BE2C (cell line): ENCODE results near the gene STKLD1.
A peak's percentile ranks its signal among the peaks of the same experiment; 100 is the strongest.
"Not testable (repeated sequence)": the region's sequence is repeated elsewhere in the genome, so short reads cannot be mapped to it uniquely, and the experiment has no call there.

Source experiments
- DNase-seq: peaks from one replicate; pipeline ENCODE4 v3.0.0-alpha.2; 2020
- H3K27me3 ChIP-seq: fragments of 250-450 bp; sonication (Bioruptor Pico); 2 replicates; pipeline ENCODE4 v1.5.1; 2020; ENCODE audit warnings: mild to moderate bottlenecking
- H3K36me3 ChIP-seq: fragments of 250-450 bp; sonication (Bioruptor Pico); 2 replicates; pipeline ENCODE4 v1.5.1; 2020; ENCODE audit warnings: mild to moderate bottlenecking
- H3K4me1 ChIP-seq: fragments of 250-450 bp; sonication (Bioruptor Pico); 2 replicates; pipeline ENCODE4 v1.5.1; 2020
- H3K4me3 ChIP-seq: 2 replicates; pipeline ENCODE4 v1.5.1; 2011; ENCODE audit warnings: low read depth, low read length
- H3K9me3 ChIP-seq: fragments of 250-450 bp; sonication (Bioruptor Pico); 2 replicates; pipeline ENCODE4 v1.5.1; 2020
- TF ChIP-seq, protein P1 (sequence below): IDR thresholded peaks from 2 replicates; pipeline ENCODE4 v1.5.1; 2012; ENCODE audit warnings: mild to moderate bottlenecking, low read depth, low read length

The STKLD1 gene

GRCh38 chr9:133331641-133332380 lies 44.4 kb upstream of the STKLD1 start:
- no peak for DNase-seq
- TF ChIP-seq, protein P1, sequence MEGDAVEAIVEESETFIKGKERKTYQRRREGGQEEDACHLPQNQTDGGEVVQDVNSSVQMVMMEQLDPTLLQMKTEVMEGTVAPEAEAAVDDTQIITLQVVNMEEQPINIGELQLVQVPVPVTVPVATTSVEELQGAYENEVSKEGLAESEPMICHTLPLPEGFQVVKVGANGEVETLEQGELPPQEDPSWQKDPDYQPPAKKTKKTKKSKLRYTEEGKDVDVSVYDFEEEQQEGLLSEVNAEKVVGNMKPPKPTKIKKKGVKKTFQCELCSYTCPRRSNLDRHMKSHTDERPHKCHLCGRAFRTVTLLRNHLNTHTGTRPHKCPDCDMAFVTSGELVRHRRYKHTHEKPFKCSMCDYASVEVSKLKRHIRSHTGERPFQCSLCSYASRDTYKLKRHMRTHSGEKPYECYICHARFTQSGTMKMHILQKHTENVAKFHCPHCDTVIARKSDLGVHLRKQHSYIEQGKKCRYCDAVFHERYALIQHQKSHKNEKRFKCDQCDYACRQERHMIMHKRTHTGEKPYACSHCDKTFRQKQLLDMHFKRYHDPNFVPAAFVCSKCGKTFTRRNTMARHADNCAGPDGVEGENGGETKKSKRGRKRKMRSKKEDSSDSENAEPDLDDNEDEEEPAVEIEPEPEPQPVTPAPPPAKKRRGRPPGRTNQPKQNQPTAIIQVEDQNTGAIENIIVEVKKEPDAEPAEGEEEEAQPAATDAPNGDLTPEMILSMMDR = no peak
- Histone ChIP-seq H3K27me3 (no peaks in the 10 kb centered on the region), H3K4me3 (no peak overlapping the region), H3K4me1 (no peaks in the 10 kb centered on the region), H3K9me3 (no peaks in the 10 kb centered on the region), H3K36me3 (peaks cover 48% of the 10 kb centered on the region)

GRCh38 chr9:133332381-133332730 lies 43.8 kb upstream of the STKLD1 start:
- no peak for DNase-seq
- H3K9me3 ChIP-seq = no peaks in the 10 kb centered on the region
- TF ChIP-seq, protein P1 = no peak
- no peaks in the 10 kb centered on the region for H3K4me1 ChIP-seq
- no peaks in the 10 kb centered on the region for H3K27me3 ChIP-seq
- peaks cover 48% of the 10 kb centered on the region for H3K36me3 ChIP-seq
- no peak overlapping the region for H3K4me3 ChIP-seq

DNA sequence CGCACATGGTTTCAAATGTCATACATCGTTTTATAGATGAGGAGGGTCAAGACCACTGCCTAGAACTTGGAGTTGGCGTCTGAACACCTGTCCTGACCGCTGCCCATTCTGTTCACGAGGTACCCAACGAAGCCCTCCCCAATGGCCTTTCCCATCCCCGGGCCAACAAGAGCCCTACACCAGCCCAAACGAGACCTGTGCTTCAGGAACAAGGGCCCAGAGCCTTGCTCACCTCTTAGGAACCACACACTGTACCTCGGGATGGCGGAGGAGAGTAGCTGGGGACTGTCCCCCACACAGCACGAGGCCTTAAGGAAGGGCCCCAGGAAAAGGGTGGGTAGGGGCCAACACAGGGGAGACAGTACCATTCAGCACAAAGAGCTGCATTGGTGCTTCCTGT lies 43.2 kb upstream of the STKLD1 start:
- Histone ChIP-seq H3K36me3 (peaks cover 48% of the 10 kb centered on the region), H3K4me3 (no peak overlapping the region), H3K27me3 (no peaks in the 10 kb centered on the region), H3K9me3 (no peaks in the 10 kb centered on the region), H3K4me1 (no peaks in the 10 kb centered on the region)
- peak; percentile 3 for DNase-seq
- TF ChIP-seq, protein P1 = no peak

GRCh38 chr9:133333566-133333965 lies 42.6 kb upstream of the STKLD1 start:
- Histone ChIP-seq H3K36me3 (peaks cover 48% of the 10 kb centered on the region), H3K27me3 (no peaks in the 10 kb centered on the region), H3K9me3 (no peaks in the 10 kb centered on the region), H3K4me1 (no peaks in the 10 kb centered on the region), H3K4me3 (no peak overlapping the region)
- TF ChIP-seq, protein P1 = peak; percentile 8; the same call in 1 of the 2 replicates
- DNase-seq = peak; percentile 27

- H3K9me3 ChIP-seq = no peaks in the 10 kb centered on the region
- no peak overlapping the region for H3K4me3 ChIP-seq
- no peaks in the 10 kb centered on the region for H3K4me1 ChIP-seq
- peaks cover 48% of the 10 kb centered on the region for H3K36me3 ChIP-seq
- TF ChIP-seq, protein P1 = no peak
- H3K27me3 ChIP-seq = no peaks in the 10 kb centered on the region
- DNase-seq = peak; percentile 3
Measured at GRCh38 chr9:133334161-133334560, 42.0 kb upstream of the STKLD1 start.

DNA sequence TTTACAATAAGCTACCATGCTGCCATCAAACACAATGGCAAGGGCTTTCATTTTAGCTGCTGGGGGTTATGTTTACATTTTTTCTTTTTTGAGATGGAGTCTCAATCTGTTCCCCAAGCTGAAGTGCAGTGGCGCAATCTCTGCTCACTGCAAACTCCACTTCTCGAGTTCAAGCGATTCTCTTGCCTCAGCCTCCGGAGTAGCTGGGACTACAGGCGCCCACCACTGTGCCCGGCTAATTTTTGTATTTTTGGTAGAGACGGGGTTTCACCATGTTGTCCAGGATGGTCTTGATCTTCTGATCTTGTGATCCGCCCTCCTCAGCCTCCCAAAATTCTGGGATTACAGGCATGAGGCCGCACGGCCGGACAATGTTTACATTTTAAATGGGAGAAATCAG lies 41.3 kb upstream of the STKLD1 start:
- H3K4me3 ChIP-seq = peak overlapping the region; percentile 97
- peaks cover 52% of the 10 kb centered on the region for H3K36me3 ChIP-seq
- H3K4me1 ChIP-seq, H3K27me3 ChIP-seq, H3K9me3 ChIP-seq: not testable (repeated sequence)
- DNase-seq = peak; percentile 0
